ENCODE measurements around the gene PTPRT. TPM values are rescaled to one million over a fixed set of nuclear protein-coding genes. Genes with fewer than 3 reads are reported as not detected.

PTPRT gene
- polyA plus RNA-seq, 3 donors = not detected

DNA sequence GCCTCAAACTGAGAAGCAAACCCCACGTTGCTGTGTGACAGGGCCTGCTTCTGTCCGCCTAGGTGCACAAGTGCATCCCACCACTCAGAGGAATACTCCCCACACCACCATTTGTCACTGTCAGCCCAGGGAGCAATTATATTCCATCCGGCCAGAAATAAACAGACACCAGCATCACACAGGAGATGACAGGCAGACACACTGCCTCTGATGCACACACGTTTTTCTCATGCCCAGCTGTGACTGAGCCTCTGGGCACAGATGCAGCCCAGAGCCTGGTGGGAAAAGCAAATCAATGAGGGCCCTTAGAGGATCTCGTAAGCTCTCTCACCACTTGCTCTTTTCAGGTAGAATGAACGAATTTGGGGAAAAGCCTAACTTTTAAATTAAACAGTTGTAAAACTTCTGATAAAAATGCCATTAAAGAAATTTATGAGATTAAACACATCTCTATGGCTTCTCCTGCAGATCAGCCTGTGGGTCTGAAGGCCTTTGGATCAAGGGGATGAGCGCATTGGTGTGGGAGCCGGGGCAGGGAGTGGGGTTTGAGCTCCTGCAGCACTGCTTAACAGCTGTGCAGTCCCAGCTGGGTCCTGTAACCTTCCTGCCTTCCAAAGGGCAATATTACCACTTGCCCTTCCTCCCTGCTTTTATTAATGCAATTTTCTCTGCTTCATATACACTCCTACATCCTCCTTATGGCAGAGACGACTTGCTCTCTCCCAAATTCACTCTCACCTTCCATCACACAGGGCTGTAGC, 624.3 kb downstream of the PTPRT start:
- no peak for DNase-seq
- H2AFZ ChIP-seq (ENCODE audit: insufficient read depth, low read depth, low read length, poor library complexity, severe bottlenecking) = no peak overlapping the region
- no peaks in the 10 kb centered on the region for H3K27me3 ChIP-seq (ENCODE audit: control insufficient read depth in 2 of 2, insufficient read depth in 2 of 2, low read length in 2 of 2)
- Mint-ChIP-seq H3K36me3 (no peaks in the 10 kb centered on the region), H3K4me3 (no peak overlapping the region), H3K9me3 (peaks cover 1 to 24% (median 3%) of the 10 kb centered on the region in 7 donors), H3K27me3 (ENCODE audit: low read depth in 3 of 3) (peaks cover 0 to 4% (median 1%) of the 10 kb centered on the region in 3 donors), H3K4me1 (no peaks in the 10 kb centered on the region), H3K27ac (no peak overlapping the region)
- H3K9me3 ChIP-seq (replicated peaks in 1 of 2; ENCODE audit: control insufficient read depth in 1 of 2, insufficient read depth in 1 of 2, low read length in 2 of 2) = peaks cover 0 to 2% of the 10 kb centered on the region in 2 donors
- no peak for TF ChIP-seq CTCF (IDR thresholded peaks at IDR 0.05)
- 63% methylated on average over 3 of the region's 9 CpGs for WGBS (ENCODE audit: insufficient coverage)
- H3K36me3 ChIP-seq (replicated peaks in 1 of 2; ENCODE audit: control insufficient read depth in 1 of 2, insufficient read depth in 2 of 2, low read length in 2 of 2) = no peaks in the 10 kb centered on the region
- intact Hi-C loops (cut with micrococcal nuclease) = no loop called here
- H3K79me2 ChIP-seq (ENCODE audit: insufficient read depth, low read length) = no peaks in the 10 kb centered on the region
- H3K4me2 ChIP-seq (replicated peaks; ENCODE audit: extremely low read depth, low read length, poor library complexity, severe bottlenecking) = no peak overlapping the region
- H3K4me1 ChIP-seq (ENCODE audit: control insufficient read depth in 1 of 2, insufficient read depth in 2 of 2, low read length in 2 of 2) = no peaks in the 10 kb centered on the region
- H3K9ac ChIP-seq (ENCODE audit: insufficient read depth, low read length, poor library complexity, severe bottlenecking) = no peak overlapping the region
- no peak overlapping the region for H3K27ac ChIP-seq (ENCODE audit: low read depth in 1 of 2, low read length in 2 of 2)
- H3K4me3 ChIP-seq (replicated peaks in 1 of 3; ENCODE audit: low read depth in 2 of 3, low read length in 3 of 3) = no peak overlapping the region
- no peaks in the 10 kb centered on the region for H4K20me1 ChIP-seq (ENCODE audit: insufficient read depth, low read length)

DNA sequence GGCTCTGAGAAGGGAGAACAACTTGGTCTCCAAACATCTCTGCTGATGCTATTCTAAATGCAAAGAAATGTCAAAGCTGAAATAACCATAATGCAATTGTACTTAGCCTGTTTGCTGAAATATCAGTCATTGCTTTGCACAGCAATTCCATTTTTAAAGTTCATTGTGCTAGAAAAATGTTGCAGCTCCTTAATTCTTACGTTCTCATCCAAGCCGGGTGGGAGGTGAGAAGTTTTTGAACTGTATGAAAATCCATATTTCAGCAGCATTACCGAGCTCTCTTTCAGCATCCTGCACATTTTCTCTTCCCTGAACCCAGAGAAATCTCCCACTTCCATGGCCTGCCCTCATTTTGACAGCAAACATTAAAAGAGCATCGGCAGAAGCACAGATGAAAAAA, 630.0 kb downstream of the PTPRT start:
- H3K4me3 Mint-ChIP-seq = no peak overlapping the region
- intact Hi-C loops (cut with micrococcal nuclease) = no loop called here
- WGBS (ENCODE audit: insufficient coverage) = 100% methylated on average over 1 of the region's 4 CpGs
- no peak for TF ChIP-seq CTCF (IDR thresholded peaks at IDR 0.05)
- H3K27me3 ChIP-seq (ENCODE audit: control insufficient read depth in 2 of 2, insufficient read depth in 2 of 2, low read length in 2 of 2) = no peaks in the 10 kb centered on the region
- no peaks in the 10 kb centered on the region for H3K9me3 ChIP-seq (replicated peaks in 1 of 2; ENCODE audit: control insufficient read depth in 1 of 2, insufficient read depth in 1 of 2, low read length in 2 of 2)
- H3K27ac ChIP-seq (ENCODE audit: low read depth in 1 of 2, low read length in 2 of 2) = no peak overlapping the region
- no peak for DNase-seq
- H3K36me3 Mint-ChIP-seq = no peaks in the 10 kb centered on the region
- H3K4me3 ChIP-seq (replicated peaks in 1 of 3; ENCODE audit: low read depth in 2 of 3, low read length in 3 of 3) = no peak overlapping the region
- H3K79me2 ChIP-seq (ENCODE audit: insufficient read depth, low read length) = no peaks in the 10 kb centered on the region
- H3K4me1 ChIP-seq (ENCODE audit: control insufficient read depth in 1 of 2, insufficient read depth in 2 of 2, low read length in 2 of 2) = no peaks in the 10 kb centered on the region
- H3K36me3 ChIP-seq (replicated peaks in 1 of 2; ENCODE audit: control insufficient read depth in 1 of 2, insufficient read depth in 2 of 2, low read length in 2 of 2) = no peaks in the 10 kb centered on the region
- no peak overlapping the region for H3K9ac ChIP-seq (ENCODE audit: insufficient read depth, low read length, poor library complexity, severe bottlenecking)
- H2AFZ ChIP-seq (ENCODE audit: insufficient read depth, low read depth, low read length, poor library complexity, severe bottlenecking) = no peak overlapping the region
- peaks cover 1 to 10% (median 5%) of the 10 kb centered on the region in 7 donors for H3K9me3 Mint-ChIP-seq
- no peak overlapping the region for H3K4me2 ChIP-seq (replicated peaks; ENCODE audit: extremely low read depth, low read length, poor library complexity, severe bottlenecking)
- no peaks in the 10 kb centered on the region for H4K20me1 ChIP-seq (ENCODE audit: insufficient read depth, low read length)
- no peak overlapping the region for H3K27ac Mint-ChIP-seq
- H3K4me1 Mint-ChIP-seq = no peaks in the 10 kb centered on the region
- peaks cover 0 to 4% (median 0%) of the 10 kb centered on the region in 3 donors for H3K27me3 Mint-ChIP-seq (ENCODE audit: low read depth in 3 of 3)

All from CD14-positive monocyte (primary cell).